Natural killer cell (primary cell): ENCODE results near the gene CLDN1. TPM values are rescaled to one million over a fixed set of nuclear protein-coding genes. Genes with fewer than 3 reads are reported as not detected.

Source experiments
- ATAC-seq, 3 donors: fragments of 150-1000 bp in 2 of 3; fragments of 200-7000 bp in 1 of 3; cut with Tn5 transposase; 1 replicate in 1 of 3; 2 replicates in 2 of 3; pipeline ENCODE4 v1.10.0; 2021; ENCODE audit warnings: mild to moderate bottlenecking in 2 of 3, moderate library complexity in 2 of 3
- DNase-seq, 2 donors: peaks; one replicate each; pipeline versions ENCODE4 v3.0.0 to v3.0.0-alpha.2; 2013 to 2021; ENCODE audit warnings: mixed read lengths in 1 of 2
- H3K27ac ChIP-seq: one replicate; pipeline ENCODE4 v1.5.1; 2013; ENCODE audit warnings: mild to moderate bottlenecking, low read length
- H3K27me3 ChIP-seq: one replicate; pipeline ENCODE4 v1.6.1; 2013; ENCODE audit warnings: low read length; ENCODE audit not compliant: control insufficient read depth, insufficient read depth
- H3K36me3 ChIP-seq: one replicate; pipeline ENCODE4 v1.6.1; 2013; ENCODE audit warnings: low read length; ENCODE audit not compliant: control insufficient read depth, insufficient read depth
- H3K4me1 ChIP-seq: one replicate; pipeline ENCODE4 v1.6.1; 2013; ENCODE audit warnings: low read length; ENCODE audit not compliant: control insufficient read depth, insufficient read depth
- H3K4me3 ChIP-seq: one replicate; pipeline ENCODE4 v1.5.1; 2013; ENCODE audit warnings: low read length
- H3K9me3 ChIP-seq: one replicate; pipeline ENCODE4 v1.6.1; 2013; ENCODE audit warnings: low read length; ENCODE audit not compliant: control insufficient read depth, insufficient read depth
- H3K27ac Mint-ChIP-seq, 2 donors: one replicate each; pipeline ENCODE4 v1.8.0; 2022; ENCODE audit warnings: mild to moderate bottlenecking in 2 of 2, mixed read lengths in 2 of 2, moderate library complexity in 1 of 2
- H3K27me3 Mint-ChIP-seq, 2 donors: one replicate each; pipeline ENCODE4 v1.8.0; 2022; ENCODE audit warnings: low read depth in 2 of 2, mixed read lengths in 2 of 2
- H3K36me3 Mint-ChIP-seq: one replicate; pipeline ENCODE4 v1.8.0; 2022; ENCODE audit warnings: mixed read lengths
- H3K4me1 Mint-ChIP-seq, 2 donors: one replicate each; pipeline ENCODE4 v1.8.0; 2022; ENCODE audit warnings: mixed read lengths in 2 of 2
- H3K4me3 Mint-ChIP-seq: one replicate; pipeline ENCODE4 v1.8.0; 2022; ENCODE audit warnings: mild to moderate bottlenecking, moderate library complexity, mixed read lengths
- H3K9me3 Mint-ChIP-seq, 2 donors: one replicate each; pipeline ENCODE4 v1.8.0; 2022; ENCODE audit warnings: mixed read lengths in 2 of 2
- WGBS: methylation state at CpG from one replicate; pipeline ENCODE4 v1.1.7; 2013; ENCODE audit warnings: missing lambda C conversion rate; ENCODE audit not compliant: insufficient coverage; 5-methylcytosine and 5-hydroxymethylcytosine counted together
- intact Hi-C: fragments of 100-400 bp; cut with micrococcal nuclease; formaldehyde crosslinking; loops from one replicate; pipeline ENCODE4 v1.14.2; 2022
- total RNA-seq, 4 donors: library from RNA; stranded (reverse); fragments of 120-200 nt in 1 of 4; gene quantifications; one replicate each; pipeline versions ENCODE4 v1.2.3 to v1.2.4, GENCODE V29; 2013 to 2022
- TF ChIP-seq, protein P1 (sequence below): fragments of 200-600 bp; IDR thresholded peaks from one replicate; pipeline ENCODE4 v1.8.0; 2022; ENCODE audit warnings: antibody characterized with exemption

The CLDN1 gene
- total RNA-seq, 3 donors from 2014 or later (not counting 1 experiment from before 2014, with no cell fraction given) = not detected

GRCh38 chr3:190362258-190362657 is 40.0 kb upstream of the CLDN1 start:
- 89% methylated on average over 9 of the region's 9 CpGs for WGBS

GRCh38 chr3:190361791-190362190 is 39.5 kb upstream of the CLDN1 start:
- TF ChIP-seq, protein P1, sequence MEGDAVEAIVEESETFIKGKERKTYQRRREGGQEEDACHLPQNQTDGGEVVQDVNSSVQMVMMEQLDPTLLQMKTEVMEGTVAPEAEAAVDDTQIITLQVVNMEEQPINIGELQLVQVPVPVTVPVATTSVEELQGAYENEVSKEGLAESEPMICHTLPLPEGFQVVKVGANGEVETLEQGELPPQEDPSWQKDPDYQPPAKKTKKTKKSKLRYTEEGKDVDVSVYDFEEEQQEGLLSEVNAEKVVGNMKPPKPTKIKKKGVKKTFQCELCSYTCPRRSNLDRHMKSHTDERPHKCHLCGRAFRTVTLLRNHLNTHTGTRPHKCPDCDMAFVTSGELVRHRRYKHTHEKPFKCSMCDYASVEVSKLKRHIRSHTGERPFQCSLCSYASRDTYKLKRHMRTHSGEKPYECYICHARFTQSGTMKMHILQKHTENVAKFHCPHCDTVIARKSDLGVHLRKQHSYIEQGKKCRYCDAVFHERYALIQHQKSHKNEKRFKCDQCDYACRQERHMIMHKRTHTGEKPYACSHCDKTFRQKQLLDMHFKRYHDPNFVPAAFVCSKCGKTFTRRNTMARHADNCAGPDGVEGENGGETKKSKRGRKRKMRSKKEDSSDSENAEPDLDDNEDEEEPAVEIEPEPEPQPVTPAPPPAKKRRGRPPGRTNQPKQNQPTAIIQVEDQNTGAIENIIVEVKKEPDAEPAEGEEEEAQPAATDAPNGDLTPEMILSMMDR = no peak
- H3K9me3 Mint-ChIP-seq = peaks cover 3 to 8% of the 10 kb centered on the region in 2 donors
- no peaks in the 10 kb centered on the region for H3K36me3 Mint-ChIP-seq
- no peak overlapping the region for H3K4me3 Mint-ChIP-seq
- WGBS = 100% methylated on average over 1 of the region's 1 CpG
- no peak overlapping the region for H3K27ac ChIP-seq
- no peaks in the 10 kb centered on the region for H3K36me3 ChIP-seq
- H3K4me3 ChIP-seq = no peak overlapping the region
- H3K27me3 Mint-ChIP-seq = no peaks in the 10 kb centered on the region
- no peak for DNase-seq
- ATAC-seq = no peak
- H3K4me1 ChIP-seq = no peaks in the 10 kb centered on the region
- H3K27ac Mint-ChIP-seq = no peak overlapping the region
- intact Hi-C loops = no loop called here
- H3K27me3 ChIP-seq = peaks cover 3% of the 10 kb centered on the region
- no peaks in the 10 kb centered on the region for H3K4me1 Mint-ChIP-seq
- H3K9me3 ChIP-seq = no peaks in the 10 kb centered on the region

More at GRCh38 chr3:190362258-190362657, 40.0 kb upstream of the CLDN1 start:
- DNase-seq (no peak), ATAC-seq (no peak)
- Histone ChIP-seq H3K4me3 (no peak overlapping the region), H3K27me3 (peaks cover 3% of the 10 kb centered on the region), H3K9me3 (no peaks in the 10 kb centered on the region), H3K27ac (no peak overlapping the region), H3K36me3 (no peaks in the 10 kb centered on the region), H3K4me1 (no peaks in the 10 kb centered on the region)
- Mint-ChIP-seq H3K4me1 (no peaks in the 10 kb centered on the region), H3K4me3 (no peak overlapping the region), H3K9me3 (peaks cover 3 to 8% of the 10 kb centered on the region in 2 donors), H3K36me3 (no peaks in the 10 kb centered on the region), H3K27me3 (no peaks in the 10 kb centered on the region), H3K27ac (no peak overlapping the region)
- intact Hi-C loops = no loop called here
- TF ChIP-seq, protein P1 = no peak

DNA sequence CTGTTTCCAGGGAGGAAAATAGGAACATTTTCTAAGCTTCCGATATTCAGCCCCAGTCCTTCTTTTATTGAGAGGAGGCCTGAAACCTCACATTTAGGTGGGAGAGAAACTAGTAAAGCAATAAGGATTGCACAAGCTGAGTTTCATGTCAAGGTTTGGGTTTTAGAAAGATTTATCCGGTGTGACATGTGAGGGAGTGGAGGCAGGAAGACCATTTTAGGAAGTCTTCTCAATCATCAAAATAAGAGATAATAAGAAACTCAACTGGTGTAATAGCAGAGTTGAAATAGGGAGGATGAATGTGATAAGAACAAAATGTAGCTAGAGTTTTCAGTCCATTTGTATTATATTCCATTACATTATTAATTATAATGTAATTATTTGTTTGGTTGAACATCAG is 38.0 kb upstream of the CLDN1 start:
- no peak overlapping the region for H3K27ac Mint-ChIP-seq
- TF ChIP-seq, protein P1 = no peak
- no peaks in the 10 kb centered on the region for H3K9me3 ChIP-seq
- no peak overlapping the region for H3K27ac ChIP-seq
- DNase-seq = no peak
- no peaks in the 10 kb centered on the region for H3K4me1 Mint-ChIP-seq
- no peak for ATAC-seq
- no peak overlapping the region for H3K4me3 Mint-ChIP-seq
- H3K4me1 ChIP-seq = no peaks in the 10 kb centered on the region
- H3K36me3 Mint-ChIP-seq = no peaks in the 10 kb centered on the region
- no peaks in the 10 kb centered on the region for H3K27me3 Mint-ChIP-seq
- WGBS = 100% methylated on average over 1 of the region's 2 CpGs
- intact Hi-C loops = no loop called here
- no peak overlapping the region for H3K4me3 ChIP-seq
- peaks cover 3 to 6% of the 10 kb centered on the region in 2 donors for H3K9me3 Mint-ChIP-seq
- H3K36me3 ChIP-seq = no peaks in the 10 kb centered on the region
- peaks cover 3% of the 10 kb centered on the region for H3K27me3 ChIP-seq

GRCh38 chr3:190359813-190360212 is 37.6 kb upstream of the CLDN1 start:
- ATAC-seq = no peak
- Histone ChIP-seq H3K4me1 (no peaks in the 10 kb centered on the region), H3K27me3 (peaks cover 3% of the 10 kb centered on the region), H3K36me3 (no peaks in the 10 kb centered on the region), H3K27ac (no peak overlapping the region), H3K4me3 (no peak overlapping the region), H3K9me3 (no peaks in the 10 kb centered on the region)
- no peaks in the 10 kb centered on the region for H3K4me1 Mint-ChIP-seq
- H3K9me3 Mint-ChIP-seq = peaks cover under 1 to 6% of the 10 kb centered on the region in 2 donors
- no peaks in the 10 kb centered on the region for H3K36me3 Mint-ChIP-seq
- intact Hi-C loops = no loop called here
- DNase-seq = no peak
- H3K27me3 Mint-ChIP-seq = no peaks in the 10 kb centered on the region
- no peak overlapping the region for H3K27ac Mint-ChIP-seq
- TF ChIP-seq, protein P1 = no peak
- 78% methylated on average over 2 of the region's 2 CpGs for WGBS
- H3K4me3 Mint-ChIP-seq = no peak overlapping the region
